GM23338 (cell line): Measurements from ENCODE around the gene OR2G2. TPM values are rescaled to one million over a fixed set of nuclear protein-coding genes. Genes with fewer than 3 reads are reported as not detected.

Experiments used
- ATAC-seq: fragments of 200-7000 bp; cut with Tn5 transposase; 3 replicates; pipeline ENCODE4 v1.9.1; 2020
- DNase-seq: peaks from one replicate; pipeline ENCODE4 v3.0.0-alpha.2; 2015; ENCODE audit warnings: low spot score
- H2AFZ ChIP-seq: fragments of 200-600 bp; sonication (generic); 2 replicates; pipeline ENCODE4 v1.8.0; 2016; ENCODE audit warnings: antibody characterized with exemption, mild to moderate bottlenecking, moderate library complexity
- H3F3A ChIP-seq: fragments of 200-600 bp; sonication (generic); replicated peaks from 2 replicates; pipeline ENCODE4 v1.8.0; 2017; ENCODE audit warnings: antibody characterized with exemption, mixed run types, low read depth
- H3K27ac ChIP-seq: fragments of 200-600 bp; sonication (generic); 2 replicates; pipeline ENCODE4 v1.6.1; 2016; ENCODE audit warnings: low read depth
- H3K27me3 ChIP-seq: fragments of 200-600 bp; sonication (generic); 2 replicates; pipeline ENCODE4 v1.8.0; 2016; ENCODE audit warnings: mild to moderate bottlenecking, mixed run types, moderate library complexity; ENCODE audit not compliant: insufficient read depth
- H3K36me3 ChIP-seq: fragments of 200-600 bp; sonication (generic); 2 replicates; pipeline ENCODE4 v1.8.0; 2016; ENCODE audit warnings: mild to moderate bottlenecking; ENCODE audit not compliant: insufficient read depth
- H3K4me1 ChIP-seq: fragments of 200-600 bp; sonication (generic); 2 replicates; pipeline ENCODE4 v1.8.0; 2016; ENCODE audit warnings: mild to moderate bottlenecking, moderate library complexity; ENCODE audit not compliant: insufficient read depth
- H3K4me2 ChIP-seq: fragments of 200-600 bp; sonication (generic); 2 replicates; pipeline ENCODE4 v1.7.1; 2017; ENCODE audit warnings: mixed run types
- H3K4me3 ChIP-seq: fragments of 200-600 bp; sonication (generic); 2 replicates; pipeline ENCODE4 v1.6.1; 2016; ENCODE audit warnings: mixed run types
- H3K79me2 ChIP-seq: fragments of 200-600 bp; sonication (generic); replicated peaks from 2 replicates; pipeline ENCODE4 v1.8.0; 2017; ENCODE audit warnings: mild to moderate bottlenecking; ENCODE audit not compliant: insufficient read depth
- H3K9me2 ChIP-seq: fragments of 200-600 bp; sonication (generic); 2 replicates; pipeline ENCODE4 v1.8.0; 2017; ENCODE audit not compliant: insufficient read depth
- H4K20me1 ChIP-seq: fragments of 200-600 bp; sonication (generic); replicated peaks from 2 replicates; pipeline ENCODE4 v1.8.0; 2017; ENCODE audit warnings: mild to moderate bottlenecking; ENCODE audit not compliant: insufficient read depth
- H3K27ac Mint-ChIP-seq: 2 replicates; pipeline ENCODE4 v1.8.0; 2020; ENCODE audit warnings: inconsistent platforms, mild to moderate bottlenecking, moderate library complexity, mixed read lengths
- H3K27me3 Mint-ChIP-seq: 3 replicates; pipeline ENCODE4 v1.8.0; 2022; ENCODE audit warnings: low read depth, mild to moderate bottlenecking, moderate library complexity, mixed read lengths, inconsistent platforms; ENCODE audit not compliant: insufficient read depth, poor library complexity
- H3K36me3 Mint-ChIP-seq: 3 replicates; pipeline ENCODE4 v1.8.0; 2021; ENCODE audit warnings: low read depth, mild to moderate bottlenecking, inconsistent platforms, moderate library complexity, mixed read lengths
- H3K4me1 Mint-ChIP-seq: 3 replicates; pipeline ENCODE4 v1.8.0; 2020; ENCODE audit warnings: mild to moderate bottlenecking, inconsistent platforms, mixed read lengths
- H3K4me3 Mint-ChIP-seq: 3 replicates; pipeline ENCODE4 v1.8.0; 2021; ENCODE audit warnings: moderate library complexity, mild to moderate bottlenecking, inconsistent platforms, mixed read lengths
- H3K9me3 Mint-ChIP-seq: 3 replicates; pipeline ENCODE4 v1.8.0; 2020; ENCODE audit warnings: moderate library complexity, mild to moderate bottlenecking, inconsistent platforms, mixed read lengths
- CREB1 ChIP-seq: fragments of 250-450 bp; sonication (Bioruptor Pico); IDR thresholded peaks from 2 replicates; pipeline ENCODE4 v1.5.0; 2020; ENCODE audit warnings: low read depth, mild to moderate bottlenecking, moderate library complexity
- CTCF ChIP-seq, 2 experiments: fragments of 200-600 bp in 1 of 2; sonication (generic) in 1 of 2; conservative IDR thresholded peaks; 2 replicates each; pipeline versions ENCODE4 v1.5.1 to v1.6.1; 2016 to 2017; ENCODE audit warnings: antibody characterized with exemption in 2 of 2, low read depth in 2 of 2, mild to moderate bottlenecking in 2 of 2, moderate library complexity in 1 of 2
- ETS1 ChIP-seq: IDR thresholded peaks from 2 replicates; pipeline ENCODE4 v1.6.1; 2016; ENCODE audit warnings: antibody characterized with exemption
- EZH2 ChIP-seq: fragments of 200-600 bp; sonication (generic); IDR thresholded peaks from one replicate; pipeline ENCODE4 v1.8.0; 2017; ENCODE audit warnings: antibody characterized with exemption, mild to moderate bottlenecking, low read depth; ENCODE audit not compliant: unreplicated experiment
- EZH2phosphoT487 ChIP-seq: fragments of 200-600 bp; sonication (generic); IDR thresholded peaks from one replicate; pipeline ENCODE4 v1.8.1; 2018; ENCODE audit warnings: antibody characterized with exemption; ENCODE audit not compliant: unreplicated experiment
- JUNB ChIP-seq: IDR thresholded peaks from one replicate; pipeline ENCODE4 v1.6.1; 2016; ENCODE audit warnings: antibody characterized with exemption; ENCODE audit not compliant: unreplicated experiment
- NANOG ChIP-seq: IDR thresholded peaks from 2 replicates; pipeline ENCODE4 v1.6.1; 2016; ENCODE audit warnings: antibody characterized with exemption, borderline replicate concordance
- POLR2AphosphoS5 ChIP-seq: IDR thresholded peaks from 2 replicates; pipeline ENCODE4 v1.6.1; 2016; ENCODE audit warnings: antibody characterized with exemption, low read depth
- REST ChIP-seq: IDR thresholded peaks from one replicate; pipeline ENCODE4 v1.6.1; 2018; ENCODE audit warnings: antibody characterized with exemption; ENCODE audit not compliant: unreplicated experiment
- STAT1 ChIP-seq: IDR thresholded peaks from one replicate; pipeline ENCODE4 v1.6.1; 2016; ENCODE audit warnings: antibody characterized with exemption; ENCODE audit not compliant: unreplicated experiment
- ZNF114 ChIP-seq: fragments of 250-450 bp; sonication (Bioruptor Pico); IDR thresholded peaks from 2 replicates; pipeline ENCODE4 v1.5.0; 2020; ENCODE audit warnings: mild to moderate bottlenecking, moderate library complexity
- ZNF331 ChIP-seq: fragments of 250-450 bp; sonication (Bioruptor Pico); IDR thresholded peaks from 2 replicates; pipeline ENCODE4 v1.5.0; 2020; ENCODE audit warnings: low read depth, mild to moderate bottlenecking, moderate library complexity
- ZNF462 ChIP-seq: fragments of 250-450 bp; sonication (Bioruptor Pico); IDR thresholded peaks from 2 replicates; pipeline ENCODE4 v1.5.0; 2020; ENCODE audit warnings: mild to moderate bottlenecking, moderate library complexity
- polyA plus RNA-seq: library from polyadenylated mRNA; unstranded; fragments of >200 nt; fragmentation: Nextera tagmentation; extraction: Ambion mirVana; gene quantifications from 2 replicates; pipeline ENCODE4 v1.2.1, GENCODE V29; 2016
- total RNA-seq: library from RNA; depleted of rRNA; stranded (reverse); fragments of >200 nt; shearing (Covaris generic); gene quantifications from 2 replicates; pipeline ENCODE4 v1.2.3, GENCODE V29; 2014

OR2G2 gene
- total and polyA plus RNA-seq, 2 experiments from 2014 or later = not detected

GRCh38 chr1:247574664-247575063 is 13.5 kb upstream of the OR2G2 start:
- no peak for TF ChIP-seq EZH2
- TF ChIP-seq JUNB = no peak
- TF ChIP-seq REST = no peak
- TF ChIP-seq EZH2phosphoT487 = no peak
- TF ChIP-seq ZNF331 (CRISPR knock-in tag) = no peak
- TF ChIP-seq ETS1 = no peak
- no peak for TF ChIP-seq POLR2AphosphoS5
- TF ChIP-seq ZNF462 (CRISPR knock-in tag) = no peak
- TF ChIP-seq CTCF (conservative IDR thresholded peaks at IDR 0.05; ENCODE audit: low read depth in 2 of 2) = no peak
- no peak for TF ChIP-seq ZNF114 (CRISPR knock-in tag)
- no peak for TF ChIP-seq STAT1
- no peak for TF ChIP-seq NANOG
- no peak for TF ChIP-seq CREB1

More at GRCh38 chr1:247574664-247575063, 13.5 kb upstream of the OR2G2 start:
- H3K36me3 ChIP-seq = no peaks in the 10 kb centered on the region
- Mint-ChIP-seq H3K27ac (no peak overlapping the region), H3K4me3 (no peak overlapping the region), H3K36me3 (no peaks in the 10 kb centered on the region; the same call in 1 of the 3 replicates), H3K9me3 (peaks cover 14% of the 10 kb centered on the region; the same call in 2 of the 3 replicates), H3K27me3 (no peaks in the 10 kb centered on the region), H3K4me1 (no peaks in the 10 kb centered on the region; the same call in 2 of the 3 replicates)
- H2AFZ ChIP-seq = no peak overlapping the region
- no peaks in the 10 kb centered on the region for H3K27me3 ChIP-seq
- 0 out of 2 replicates have a peak, but pooled peaks cover 11% of the 10 kb centered on the region for H3K9me2 ChIP-seq
- H4K20me1 ChIP-seq = no peaks in the 10 kb centered on the region
- no peak overlapping the region for H3K4me3 ChIP-seq
- no peaks in the 10 kb centered on the region for H3K4me1 ChIP-seq
- no peak overlapping the region for H3K27ac ChIP-seq
- no peaks in the 10 kb centered on the region for H3F3A ChIP-seq
- no peak overlapping the region for H3K4me2 ChIP-seq
- ATAC-seq (no peak), DNase-seq (no peak)
- H3K79me2 ChIP-seq = no peaks in the 10 kb centered on the region
